IPS DF 6.9 (cell line): ENCODE measurements around the gene DPY19L3.

ENCODE experiments used
- DNase-seq: peaks from one replicate; pipeline ENCODE4 v3.0.0-alpha.2; 2013; ENCODE audit warnings: low read depth, low spot score
- H3K27ac ChIP-seq: one replicate; pipeline ENCODE4 v1.5.1; 2013; ENCODE audit warnings: low read length, control low read depth
- H3K27me3 ChIP-seq: 2 replicates; pipeline ENCODE4 v1.6.1; 2013; ENCODE audit warnings: mild to moderate bottlenecking, low read length; ENCODE audit not compliant: control insufficient read depth, insufficient read depth
- H3K36me3 ChIP-seq: 2 replicates; pipeline ENCODE4 v1.6.1; 2013; ENCODE audit warnings: low read length; ENCODE audit not compliant: control insufficient read depth, insufficient read depth
- H3K4me1 ChIP-seq: 2 replicates; pipeline ENCODE4 v1.6.1; 2013; ENCODE audit warnings: low read length; ENCODE audit not compliant: control insufficient read depth, insufficient read depth
- H3K4me3 ChIP-seq: 2 replicates; pipeline ENCODE4 v1.5.1; 2013; ENCODE audit warnings: mild to moderate bottlenecking, low read length
- H3K9me3 ChIP-seq: 2 replicates; pipeline ENCODE4 v1.6.1; 2013; ENCODE audit warnings: low read length, inconsistent platforms; ENCODE audit not compliant: control insufficient read depth, insufficient read depth
- WGBS: extraction: QIAGEN DNeasy Blood & Tissue Kit; methylation state at CpG from one replicate; pipeline ENCODE4 v1.1.7; 2013; ENCODE audit warnings: mixed read lengths, missing lambda C conversion rate; ENCODE audit not compliant: insufficient read length, insufficient coverage; 5-methylcytosine and 5-hydroxymethylcytosine counted together

Gene DPY19L3

GRCh38 chr19:32396046-32396652, 9.4 kb upstream of the DPY19L3 start:
- H3K27ac ChIP-seq: no peak overlapping the region
- no CpG with 5 or more reads among the region's 6 CpGs for WGBS
- no peaks in the 10 kb centered on the region; the same call in 1 of the 2 replicates for H3K36me3 ChIP-seq
- no peaks in the 10 kb centered on the region for H3K27me3 ChIP-seq
- no peaks in the 10 kb centered on the region for H3K9me3 ChIP-seq
- H3K4me1 ChIP-seq: no peaks in the 10 kb centered on the region
- DNase-seq: no peak
- no peak overlapping the region for H3K4me3 ChIP-seq

DNA sequence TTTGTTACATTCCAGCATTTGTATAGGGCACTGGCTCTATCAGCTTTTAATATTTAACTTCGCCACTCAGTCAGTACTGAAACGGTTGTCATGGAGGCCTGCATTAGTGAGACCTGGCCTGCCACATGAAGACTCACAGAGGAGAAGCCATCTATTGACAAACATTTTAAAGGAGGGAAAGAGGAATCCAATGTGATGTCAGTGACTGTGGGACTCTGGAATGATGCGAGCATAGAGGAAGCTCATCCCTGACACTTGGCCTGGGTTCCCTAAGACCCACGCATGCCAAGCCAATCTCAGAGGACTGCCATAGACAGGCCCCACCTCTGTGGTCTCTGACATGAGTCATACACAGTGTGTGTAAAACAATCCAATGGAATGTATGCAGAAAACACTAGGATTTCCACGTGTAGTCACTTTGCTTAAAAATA, 7.9 kb upstream of the DPY19L3 start:
- no peak for DNase-seq
- Histone ChIP-seq H3K4me1 (no peaks in the 10 kb centered on the region), H3K27me3 (no peaks in the 10 kb centered on the region), H3K9me3 (no peaks in the 10 kb centered on the region), H3K27ac (no peak overlapping the region), H3K36me3 (no peaks in the 10 kb centered on the region; the same call in 1 of the 2 replicates), H3K4me3 (no peak overlapping the region)
- WGBS: no CpG with 5 or more reads among the region's 5 CpGs

DNA sequence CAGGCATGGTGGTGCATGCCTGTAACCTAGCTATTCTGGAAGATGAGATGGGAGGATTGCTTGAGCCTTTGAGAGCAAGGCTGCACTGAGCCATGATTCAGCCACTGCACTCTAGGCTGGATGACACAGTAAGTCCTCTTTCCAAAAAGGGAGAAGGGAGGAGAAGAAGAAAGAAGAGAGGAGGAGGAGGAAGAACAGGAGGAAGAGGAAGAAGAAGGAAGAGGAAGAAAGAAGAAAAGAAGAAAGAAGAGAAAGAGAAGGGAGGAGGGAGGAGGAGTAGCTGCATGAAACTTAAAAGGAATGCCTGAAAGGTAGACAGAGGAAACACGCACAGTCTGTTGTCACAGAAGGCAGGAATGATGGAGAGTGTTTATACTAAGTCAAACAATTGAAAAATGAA, 3.6 kb upstream of the DPY19L3 start:
- no peak overlapping the region for H3K27ac ChIP-seq
- no peaks in the 10 kb centered on the region for H3K27me3 ChIP-seq
- no peak for DNase-seq
- H3K36me3 ChIP-seq: no peaks in the 10 kb centered on the region; the same call in 1 of the 2 replicates
- no peak overlapping the region for H3K4me3 ChIP-seq
- no CpG with 5 or more reads among the region's 1 CpG for WGBS
- peaks cover 2% of the 10 kb centered on the region; the same call in 1 of the 2 replicates for H3K4me1 ChIP-seq
- no peaks in the 10 kb centered on the region for H3K9me3 ChIP-seq

DNA sequence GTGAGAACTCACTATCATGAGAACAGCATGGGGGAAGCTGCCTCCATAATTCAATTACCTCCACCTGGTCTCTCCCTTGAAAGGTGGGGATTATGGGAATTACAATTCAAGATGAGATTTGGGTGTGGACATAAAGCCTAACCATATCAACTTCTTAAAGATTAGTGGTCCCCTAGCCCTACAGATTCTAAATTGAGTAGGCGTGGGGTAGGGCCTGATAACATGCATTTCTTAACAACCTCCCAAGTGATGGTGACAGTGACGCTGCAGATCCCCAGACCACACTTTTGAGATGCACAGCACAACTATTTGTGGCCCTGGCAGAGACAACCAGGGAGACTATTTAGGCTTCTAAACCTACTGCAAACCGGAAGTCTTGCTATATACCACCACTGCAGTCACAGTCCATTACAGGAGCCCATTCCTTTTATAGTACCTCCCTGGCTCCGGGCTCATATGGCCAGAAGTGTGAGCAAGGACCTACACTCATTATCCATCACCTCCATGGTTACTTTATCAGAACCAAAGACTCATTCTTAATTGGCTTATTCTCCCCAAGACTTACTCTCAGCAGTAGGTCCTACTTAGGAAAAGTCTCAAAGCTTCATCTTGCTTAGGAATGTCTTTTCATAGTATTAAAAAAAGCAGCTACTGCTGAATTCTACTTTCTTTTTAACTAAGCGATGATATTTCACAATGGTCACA, 2.1 kb upstream of the DPY19L3 start:
- Histone ChIP-seq H3K4me3 (no peak overlapping the region), H3K36me3 (no peaks in the 10 kb centered on the region), H3K9me3 (no peaks in the 10 kb centered on the region), H3K27ac (no peak overlapping the region), H3K4me1 (peaks cover 2% of the 10 kb centered on the region; the same call in 1 of the 2 replicates), H3K27me3 (no peaks in the 10 kb centered on the region)
- DNase-seq: no peak
- no CpG with 5 or more reads among the region's 5 CpGs for WGBS

- H3K27me3 ChIP-seq: no peaks in the 10 kb centered on the region
- H3K36me3 ChIP-seq: no peaks in the 10 kb centered on the region; the same call in 1 of the 2 replicates
- WGBS: no CpG with 5 or more reads among the region's 20 CpGs
- peaks cover 2% of the 10 kb centered on the region; the same call in 1 of the 2 replicates for H3K4me1 ChIP-seq
- H3K4me3 ChIP-seq: peak overlapping the region; percentile 91; the same call in 1 of the 2 replicates
- no peak for DNase-seq
- no peaks in the 10 kb centered on the region for H3K9me3 ChIP-seq
- no peak overlapping the region for H3K27ac ChIP-seq
These were observed 1.2 kb upstream of the DPY19L3 start for GRCh38 chr19:32404213-32404932.

GRCh38 chr19:32404933-32405430, 588 bp upstream of the DPY19L3 start:
- Histone ChIP-seq H3K27me3 (no peaks in the 10 kb centered on the region), H3K36me3 (peaks cover 4% of the 10 kb centered on the region; the same call in 1 of the 2 replicates), H3K4me3 (peak overlapping the region; percentile 91), H3K27ac (no peak overlapping the region), H3K4me1 (peaks cover 2% of the 10 kb centered on the region; the same call in 1 of the 2 replicates), H3K9me3 (no peaks in the 10 kb centered on the region)
- whole genome bisulfite sequencing: no CpG with 5 or more reads among the region's 36 CpGs
- no peak for DNase-seq

GRCh38 chr19:32406161-32407003, 812 bp downstream of the DPY19L3 start:
- no peak overlapping the region for H3K27ac ChIP-seq

DNA sequence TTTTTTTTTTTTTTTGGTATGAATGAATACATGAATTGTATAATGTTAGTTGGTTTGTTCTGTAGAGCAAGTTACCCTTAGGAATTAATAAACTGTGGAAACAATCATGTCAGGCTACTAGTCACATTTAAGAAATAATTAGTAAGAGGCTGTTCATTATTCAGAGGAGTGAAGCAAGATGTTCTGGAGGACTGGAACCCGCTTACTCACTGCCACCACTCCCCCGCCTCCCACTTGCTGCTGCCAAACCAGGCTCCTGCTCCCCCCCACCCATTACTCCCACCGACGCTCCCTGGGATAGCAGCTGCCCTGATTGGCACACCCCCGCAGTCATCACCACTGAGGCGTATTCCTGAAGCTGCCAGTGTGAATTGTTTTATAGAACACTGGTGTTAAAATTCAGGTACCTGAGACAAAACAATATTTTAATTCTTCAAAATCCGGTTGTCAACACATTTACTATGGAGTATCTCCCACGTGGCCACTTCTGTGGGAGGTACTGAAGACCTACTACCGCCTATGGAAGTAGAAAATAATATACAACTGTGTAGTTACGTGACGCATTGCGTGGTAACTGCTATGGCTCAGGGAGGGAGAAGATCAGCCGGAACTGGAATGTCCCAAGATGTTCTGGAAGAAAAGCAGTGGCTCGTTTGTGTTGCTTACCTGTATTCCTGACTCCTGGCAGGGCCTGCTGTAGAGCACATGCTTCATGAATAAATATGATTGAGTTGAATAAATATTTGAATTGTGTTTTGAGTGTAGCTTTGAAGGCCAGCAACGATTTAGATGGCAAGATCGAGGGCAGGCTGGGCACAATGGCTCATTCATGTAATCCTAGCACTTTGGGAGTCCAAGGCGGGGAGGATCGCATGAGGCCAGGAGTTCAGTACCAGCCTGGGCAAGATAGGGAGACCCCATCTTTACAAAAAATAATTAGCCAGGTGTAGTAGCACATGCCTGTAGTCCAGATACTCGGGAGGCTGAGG, 1.7 kb downstream of the DPY19L3 start:
- peaks cover 7% of the 10 kb centered on the region; the same call in 1 of the 2 replicates for H3K36me3 ChIP-seq
- H3K27ac ChIP-seq: no peak overlapping the region
- no CpG with 5 or more reads among the region's 19 CpGs for WGBS
- no peak overlapping the region for H3K4me3 ChIP-seq
- no peaks in the 10 kb centered on the region for H3K9me3 ChIP-seq
- peaks cover 2% of the 10 kb centered on the region; the same call in 1 of the 2 replicates for H3K4me1 ChIP-seq
- DNase-seq: no peak
- no peaks in the 10 kb centered on the region for H3K27me3 ChIP-seq

More at GRCh38 chr19:32406161-32407003, 812 bp downstream of the DPY19L3 start:
- no peaks in the 10 kb centered on the region for H3K9me3 ChIP-seq
- WGBS: no CpG with 5 or more reads among the region's 33 CpGs
- peaks cover 2% of the 10 kb centered on the region; the same call in 1 of the 2 replicates for H3K4me1 ChIP-seq
- no peaks in the 10 kb centered on the region for H3K27me3 ChIP-seq
- DNase-seq: no peak
- peak overlapping the region; percentile 91; the same call in 1 of the 2 replicates for H3K4me3 ChIP-seq
- peaks cover 4% of the 10 kb centered on the region; the same call in 1 of the 2 replicates for H3K36me3 ChIP-seq

- no peaks in the 10 kb centered on the region; the same call in 1 of the 2 replicates for H3K4me1 ChIP-seq
- H3K4me3 ChIP-seq: no peak overlapping the region
- DNase-seq: no peak
- H3K9me3 ChIP-seq: no peaks in the 10 kb centered on the region
- no CpG with 5 or more reads among the region's 5 CpGs for WGBS
- H3K36me3 ChIP-seq: peaks cover 3% of the 10 kb centered on the region; the same call in 1 of the 2 replicates
- no peak overlapping the region for H3K27ac ChIP-seq
- H3K27me3 ChIP-seq: no peaks in the 10 kb centered on the region
These were observed 9.7 kb downstream of the DPY19L3 start for GRCh38 chr19:32415246-32415645.
